Endothelial cell of umbilical vein (primary cell): ENCODE results near the gene RCAN1. TPM values are rescaled to one million over a fixed set of nuclear protein-coding genes. Genes with fewer than 3 reads are reported as not detected.

Source experiments
- BruUV-seq: library from RNA; stranded (reverse); fragments of 400-500 nt; replicated peaks from 2 replicates; lab custom pipeline; 2021; lab: Mats Ljungman, UMichigan
- CTCF ChIA-PET: fragments of 300-600, 350-600 bp; sonication (Branson Sonifier 250); formaldehyde crosslinking; loops from one replicate; lab custom pipeline; 2021; ENCODE audit warnings: antibody characterized with exemption, inconsistent platforms; lab: Charles Lee
- POLR2A ChIA-PET: fragments of 300-600, 350-600 bp; sonication (Branson Sonifier 250); formaldehyde crosslinking; loops from one replicate; lab custom pipeline; 2021; ENCODE audit warnings: antibody characterized with exemption, inconsistent platforms; lab: Charles Lee
- DNase-seq: peaks from one replicate; pipeline ENCODE4 v3.0.0-alpha.2; 2011; ENCODE audit warnings: low read depth, low spot score
- FAIRE-seq: peaks from 2 replicates; lab custom pipeline; 2011; peaks lifted over from hg19 to GRCh38; lab: Jason Lieb, UNC
- H2AFZ ChIP-seq: 2 replicates; pipeline ENCODE4 v1.6.0; 2012; ENCODE audit warnings: low read depth, low read length, control low read depth, inconsistent platforms
- H3K27ac ChIP-seq: 2 replicates; pipeline ENCODE4 v1.5.1; 2011; ENCODE audit warnings: low read depth, mild to moderate bottlenecking, control low read depth, low read length, moderate library complexity; ENCODE audit not compliant: insufficient read depth
- H3K27me3 ChIP-seq, 2 experiments: 2 replicates each; pipeline versions ENCODE4 v1.6.0 to v1.6.1; 2011; ENCODE audit warnings: low read length in 2 of 2, mixed read lengths in 1 of 2; ENCODE audit not compliant: control insufficient read depth in 2 of 2, insufficient read depth in 2 of 2
- H3K36me3 ChIP-seq, 2 experiments: 2 replicates in 1 of 2; 3 replicates in 1 of 2; pipeline ENCODE4 v1.5.1; 2011; ENCODE audit warnings: low read length in 2 of 2, mild to moderate bottlenecking in 1 of 2, moderate library complexity in 1 of 2; ENCODE audit not compliant: control insufficient read depth in 2 of 2, insufficient read depth in 2 of 2; ENCODE audit errors: extremely low read depth in 1 of 2
- H3K4me1 ChIP-seq: 3 replicates; pipeline ENCODE4 v1.5.1; 2011; ENCODE audit warnings: mild to moderate bottlenecking, low read length; ENCODE audit not compliant: control insufficient read depth, insufficient read depth; ENCODE audit errors: extremely low read depth
- H3K4me2 ChIP-seq: 2 replicates; pipeline ENCODE4 v1.6.1; 2011; ENCODE audit warnings: low read length, control low read depth, mixed read lengths; ENCODE audit not compliant: insufficient read depth
- H3K4me3 ChIP-seq, 3 experiments: fragments of 200-600 bp in 1 of 3; sonication (generic), shearing (Covaris generic) in 1 of 3; replicated peaks in 1 of 3; 2 replicates each; pipeline ENCODE4 v1.5.1; 2011 to 2016; ENCODE audit warnings: control low read depth in 3 of 3, low read length in 3 of 3, mild to moderate bottlenecking in 2 of 3, inconsistent platforms in 1 of 3, low read depth in 1 of 3, moderate library complexity in 1 of 3; ENCODE audit not compliant: insufficient read depth in 1 of 3
- H3K79me2 ChIP-seq: 2 replicates; pipeline ENCODE4 v1.6.0; 2012; ENCODE audit warnings: low read length, inconsistent platforms; ENCODE audit not compliant: control insufficient read depth, insufficient read depth
- H3K9ac ChIP-seq: replicated peaks from 2 replicates; pipeline ENCODE3; 2011; ENCODE audit warnings: low read length, control low read depth; ENCODE audit not compliant: insufficient read depth; ENCODE audit errors: extremely low read depth
- H3K9me1 ChIP-seq: replicated peaks from 3 replicates; pipeline ENCODE4 v1.6.0; 2011; ENCODE audit warnings: mild to moderate bottlenecking, low read length; ENCODE audit not compliant: control insufficient read depth, insufficient read depth; ENCODE audit errors: extremely low read depth
- H3K9me3 ChIP-seq: replicated peaks from 2 replicates; pipeline ENCODE4 v1.5.1; 2012; ENCODE audit warnings: low read length, inconsistent platforms; ENCODE audit not compliant: control insufficient read depth, insufficient read depth
- H4K20me1 ChIP-seq: replicated peaks from 2 replicates; pipeline ENCODE3; 2011; ENCODE audit warnings: mild to moderate bottlenecking, low read length; ENCODE audit not compliant: control insufficient read depth, insufficient read depth; ENCODE audit errors: extremely low read depth
- EZH2 ChIP-seq: IDR thresholded peaks from 2 replicates; pipeline ENCODE4 v1.6.1; 2012; ENCODE audit warnings: borderline replicate concordance, low read depth, mild to moderate bottlenecking, moderate library complexity, low read length, inconsistent platforms; ENCODE audit not compliant: severe bottlenecking
- FOS ChIP-seq: IDR thresholded peaks from 2 replicates; pipeline ENCODE4 v1.6.1; 2011; ENCODE audit warnings: mild to moderate bottlenecking, low read length, moderate library complexity, borderline replicate concordance; ENCODE audit not compliant: insufficient read depth
- GATA2 ChIP-seq: IDR thresholded peaks from 2 replicates; pipeline ENCODE4 v1.7.0; 2011; ENCODE audit warnings: low read depth, mild to moderate bottlenecking, moderate library complexity, mixed read lengths, low read length; ENCODE audit not compliant: insufficient read length, insufficient read depth
- JUN ChIP-seq: IDR thresholded peaks from 2 replicates; pipeline ENCODE4 v1.6.1; 2011; ENCODE audit warnings: borderline replicate concordance, low read depth; ENCODE audit not compliant: insufficient read length, insufficient read depth
- MYC ChIP-seq: IDR thresholded peaks from one replicate; pipeline ENCODE4 v1.6.1; 2011; ENCODE audit warnings: mild to moderate bottlenecking, low read depth, low read length
- POLR2A ChIP-seq: IDR thresholded peaks from 2 replicates; pipeline ENCODE4 v1.6.1; 2012; ENCODE audit warnings: low read depth, mild to moderate bottlenecking, control low read depth, low read length
- POLR2AphosphoS5 ChIP-seq: IDR thresholded peaks from 2 replicates; pipeline ENCODE4 v1.6.1; 2012; ENCODE audit warnings: low read depth, mild to moderate bottlenecking, control low read depth, low read length, moderate library complexity; ENCODE audit not compliant: insufficient read depth
- dilution Hi-C: fragments of 300-500 bp; cut with MboI; formaldehyde crosslinking; loops from one replicate; pipeline ENCODE4 v1.15.0; 2019; ENCODE audit warnings: low sequenced_read_pairs; ENCODE audit not compliant: extremely low pct_ligation_motif_present
- intact Hi-C: fragments of 100-400 bp; cut with micrococcal nuclease; formaldehyde crosslinking; loops from one replicate; pipeline ENCODE4 v1.10.0; 2022
- polyA plus RNA-seq, 4 experiments: library from polyadenylated mRNA; depleted of rRNA in 3 of 4; stranded (reverse) in 3 of 4; unstranded in 1 of 4; fragments of >200 nt; gene quantifications; 2 replicates each; pipeline versions ENCODE4 v1.2.1 to v1.2.3, GENCODE V29; 2011 to 2012; ENCODE audit warnings: missing spikeins in 1 of 4
- total RNA-seq: library from RNA; stranded (reverse); gene quantifications from 2 replicates; pipeline ENCODE4 v1.2.3, GENCODE V29; 2021
- TF ChIP-seq, protein P1 (sequence below): IDR thresholded peaks from 2 replicates; pipeline ENCODE4 v1.6.1; 2011; ENCODE audit not compliant: insufficient read depth, insufficient read length
- TF ChIP-seq, protein P2 (sequence below), 2 donors: IDR thresholded peaks; 1 replicate in 1 of 2; 2 replicates in 1 of 2; pipeline ENCODE4 v1.5.1; 2011; ENCODE audit warnings: low read length in 2 of 2, mild to moderate bottlenecking in 2 of 2, moderate library complexity in 2 of 2, control low read depth in 1 of 2, inconsistent platforms in 1 of 2, low read depth in 1 of 2; ENCODE audit not compliant: insufficient read depth in 1 of 2; ENCODE audit errors: extremely low read depth in 1 of 2

Gene RCAN1
- total and polyA plus RNA-seq, 2 donors (not counting 3 experiments of a cell fraction or from before 2014, with no cell fraction given), result 9.7 to 16.5 TPM

DNA sequence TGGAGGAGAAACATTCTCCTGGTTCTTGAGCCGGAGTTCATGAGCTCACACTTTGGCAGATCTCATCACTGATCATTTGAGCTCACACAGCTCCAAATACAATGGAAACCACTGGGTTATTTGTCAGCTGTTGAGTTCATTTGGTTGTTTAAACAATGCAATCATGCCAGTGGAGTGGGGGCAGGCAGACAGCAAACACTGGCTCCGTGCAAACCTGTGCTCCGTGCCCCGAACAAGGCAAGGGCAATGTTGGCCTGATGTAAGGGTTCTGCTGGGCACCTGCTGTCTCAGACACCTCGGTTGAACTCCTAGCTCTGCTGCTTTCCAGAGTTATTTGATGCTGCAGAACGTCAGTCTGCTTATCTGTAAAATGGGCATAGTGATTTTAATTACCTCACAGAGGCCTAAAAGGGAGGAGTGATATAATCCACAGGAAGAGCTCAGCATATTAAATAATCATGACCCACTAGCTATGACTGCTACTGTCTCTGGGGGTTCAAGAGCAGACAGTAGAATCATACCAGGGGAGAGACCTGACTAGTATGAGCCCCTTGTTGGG, 33.9 kb upstream of the RCAN1 start:
- H3K9me3 ChIP-seq, result no peaks in the 10 kb centered on the region
- H3K4me3 ChIP-seq, result no peak overlapping the region
- no peak overlapping the region for H3K27ac ChIP-seq
- H3K4me2 ChIP-seq, result no peak overlapping the region
- H3K4me1 ChIP-seq, result no peaks in the 10 kb centered on the region
- H2AFZ ChIP-seq, result no peak overlapping the region
- POLR2A ChIA-PET, result no interaction called here
- DNase-seq, result no peak
- H4K20me1 ChIP-seq, result no peaks in the 10 kb centered on the region
- CTCF ChIA-PET, result no interaction called here
- no peaks in the 10 kb centered on the region for H3K9me1 ChIP-seq
- no peaks in the 10 kb centered on the region for H3K79me2 ChIP-seq
- TF ChIP-seq, protein P1, sequence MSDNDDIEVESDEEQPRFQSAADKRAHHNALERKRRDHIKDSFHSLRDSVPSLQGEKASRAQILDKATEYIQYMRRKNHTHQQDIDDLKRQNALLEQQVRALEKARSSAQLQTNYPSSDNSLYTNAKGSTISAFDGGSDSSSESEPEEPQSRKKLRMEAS, result no peak
- TF ChIP-seq FOS, result no peak
- intact Hi-C loops, result no loop called here
- no peaks in the 10 kb centered on the region for H3K36me3 ChIP-seq
- no TSS peak for BruUV-seq
- FAIRE-seq, result no peak
- peaks cover 1 to 12% of the 10 kb centered on the region in 2 experiments for H3K27me3 ChIP-seq
- dilution Hi-C loops, result no loop called here
- H3K9ac ChIP-seq, result no peak overlapping the region

DNA sequence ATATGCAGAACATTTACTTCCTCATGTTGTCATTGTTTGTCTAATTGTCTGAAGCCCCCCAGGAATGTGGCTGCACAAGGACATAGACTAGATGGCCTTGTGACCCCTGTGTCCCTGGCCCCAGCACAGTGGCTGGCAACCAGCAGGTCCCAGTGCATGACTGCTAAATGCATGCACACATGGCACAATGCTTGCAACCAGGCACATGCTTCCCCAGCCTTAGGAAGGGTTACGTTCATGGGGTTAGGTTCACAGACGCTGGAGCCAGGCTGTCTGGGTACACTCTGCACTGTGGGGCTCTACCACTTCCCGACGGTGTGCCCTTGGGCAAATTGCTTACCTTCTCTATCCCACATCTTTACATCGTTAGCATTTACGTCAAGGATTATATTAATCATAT, 32.6 kb upstream of the RCAN1 start:
- H3K4me3 ChIP-seq, result no peak overlapping the region
- TF ChIP-seq, protein P1, result no peak
- no peak for TF ChIP-seq EZH2
- no peak for TF ChIP-seq MYC
- TF ChIP-seq POLR2AphosphoS5, result no peak
- TF ChIP-seq FOS, result no peak
- TF ChIP-seq POLR2A, result no peak
- no peak for TF ChIP-seq JUN
- TF ChIP-seq, protein P2, sequence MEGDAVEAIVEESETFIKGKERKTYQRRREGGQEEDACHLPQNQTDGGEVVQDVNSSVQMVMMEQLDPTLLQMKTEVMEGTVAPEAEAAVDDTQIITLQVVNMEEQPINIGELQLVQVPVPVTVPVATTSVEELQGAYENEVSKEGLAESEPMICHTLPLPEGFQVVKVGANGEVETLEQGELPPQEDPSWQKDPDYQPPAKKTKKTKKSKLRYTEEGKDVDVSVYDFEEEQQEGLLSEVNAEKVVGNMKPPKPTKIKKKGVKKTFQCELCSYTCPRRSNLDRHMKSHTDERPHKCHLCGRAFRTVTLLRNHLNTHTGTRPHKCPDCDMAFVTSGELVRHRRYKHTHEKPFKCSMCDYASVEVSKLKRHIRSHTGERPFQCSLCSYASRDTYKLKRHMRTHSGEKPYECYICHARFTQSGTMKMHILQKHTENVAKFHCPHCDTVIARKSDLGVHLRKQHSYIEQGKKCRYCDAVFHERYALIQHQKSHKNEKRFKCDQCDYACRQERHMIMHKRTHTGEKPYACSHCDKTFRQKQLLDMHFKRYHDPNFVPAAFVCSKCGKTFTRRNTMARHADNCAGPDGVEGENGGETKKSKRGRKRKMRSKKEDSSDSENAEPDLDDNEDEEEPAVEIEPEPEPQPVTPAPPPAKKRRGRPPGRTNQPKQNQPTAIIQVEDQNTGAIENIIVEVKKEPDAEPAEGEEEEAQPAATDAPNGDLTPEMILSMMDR (IDR thresholded peaks at IDR 0.05; ENCODE audit: extremely low read depth in 1 of 2, insufficient read depth in 1 of 2, low read depth in 1 of 2, low read length in 2 of 2), result no peak
- TF ChIP-seq GATA2, result no peak
- no peak overlapping the region for H3K4me2 ChIP-seq
- DNase-seq (no peak), FAIRE-seq (no peak)
- no peaks in the 10 kb centered on the region for H4K20me1 ChIP-seq
- dilution Hi-C loops, result no loop called here
- POLR2A ChIA-PET, result no interaction called here
- no peaks in the 10 kb centered on the region for H3K9me3 ChIP-seq
- BruUV-seq, result no TSS peak
- no peaks in the 10 kb centered on the region for H3K79me2 ChIP-seq
- no peak overlapping the region for H2AFZ ChIP-seq
- no peak overlapping the region for H3K9ac ChIP-seq
- H3K36me3 ChIP-seq, result no peaks in the 10 kb centered on the region
- no peaks in the 10 kb centered on the region for H3K9me1 ChIP-seq
- intact Hi-C loops, result no loop called here
- H3K27ac ChIP-seq, result no peak overlapping the region
- H3K4me1 ChIP-seq, result no peaks in the 10 kb centered on the region
- H3K27me3 ChIP-seq, result peaks cover 1 to 7% of the 10 kb centered on the region in 2 experiments
- CTCF ChIA-PET, result interaction anchor here (0.6 kb wide), 1 partner anchor 313 kb away, joined by 5 read pairs; no protein-coding TSS in a partner anchor
